HL-60 (cell line): ENCODE measurements around the gene MFSD6.

ENCODE experiments used
- SPI1 ChIP-seq: IDR thresholded peaks from 2 replicates; pipeline ENCODE4 v1.6.1; 2012; ENCODE audit warnings: low read depth, mild to moderate bottlenecking, borderline replicate concordance
- TF ChIP-seq, protein P1 (sequence below): IDR thresholded peaks from one replicate; pipeline ENCODE4 v1.5.1; 2011; ENCODE audit warnings: low read length, control low read depth, inconsistent platforms; ENCODE audit not compliant: insufficient read depth

DNA sequence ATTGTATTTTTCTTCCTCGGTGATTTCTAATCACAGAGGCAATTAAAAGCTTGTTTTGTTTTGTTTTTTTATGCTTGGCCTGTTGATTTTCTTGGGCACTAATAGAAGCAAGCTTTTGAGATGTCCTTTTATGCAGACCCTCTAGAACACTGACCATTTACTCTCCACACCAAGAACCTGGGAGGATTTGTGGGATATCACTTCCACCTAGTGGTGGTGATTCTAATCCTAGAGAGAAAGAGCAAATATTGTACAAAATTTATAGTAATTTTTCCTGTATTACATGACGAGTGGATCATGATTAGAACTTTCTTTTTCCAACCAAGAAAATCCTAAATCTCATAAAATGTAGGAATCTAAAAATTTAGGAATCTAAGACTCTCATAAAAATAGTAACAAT is 102.9 kb downstream of the MFSD6 start:
- TF ChIP-seq, protein P1, sequence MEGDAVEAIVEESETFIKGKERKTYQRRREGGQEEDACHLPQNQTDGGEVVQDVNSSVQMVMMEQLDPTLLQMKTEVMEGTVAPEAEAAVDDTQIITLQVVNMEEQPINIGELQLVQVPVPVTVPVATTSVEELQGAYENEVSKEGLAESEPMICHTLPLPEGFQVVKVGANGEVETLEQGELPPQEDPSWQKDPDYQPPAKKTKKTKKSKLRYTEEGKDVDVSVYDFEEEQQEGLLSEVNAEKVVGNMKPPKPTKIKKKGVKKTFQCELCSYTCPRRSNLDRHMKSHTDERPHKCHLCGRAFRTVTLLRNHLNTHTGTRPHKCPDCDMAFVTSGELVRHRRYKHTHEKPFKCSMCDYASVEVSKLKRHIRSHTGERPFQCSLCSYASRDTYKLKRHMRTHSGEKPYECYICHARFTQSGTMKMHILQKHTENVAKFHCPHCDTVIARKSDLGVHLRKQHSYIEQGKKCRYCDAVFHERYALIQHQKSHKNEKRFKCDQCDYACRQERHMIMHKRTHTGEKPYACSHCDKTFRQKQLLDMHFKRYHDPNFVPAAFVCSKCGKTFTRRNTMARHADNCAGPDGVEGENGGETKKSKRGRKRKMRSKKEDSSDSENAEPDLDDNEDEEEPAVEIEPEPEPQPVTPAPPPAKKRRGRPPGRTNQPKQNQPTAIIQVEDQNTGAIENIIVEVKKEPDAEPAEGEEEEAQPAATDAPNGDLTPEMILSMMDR = no peak
- no peak for TF ChIP-seq SPI1
